Panc1 (cell line): Measurements from ENCODE around the gene DZIP1.

Source experiments
- CTCF ChIP-seq: fragments of 450-650 bp; IDR thresholded peaks from 2 replicates; pipeline ENCODE4 v1.5.1; 2017; ENCODE audit warnings: mild to moderate bottlenecking
- POLR2AphosphoS5 ChIP-seq: IDR thresholded peaks from 2 replicates; pipeline ENCODE4 v1.6.1; 2012; ENCODE audit warnings: mild to moderate bottlenecking, low read depth, low read length, moderate library complexity
- REST ChIP-seq, 2 experiments: IDR thresholded peaks; 2 replicates each; pipeline ENCODE4 v1.6.1; 2011 to 2012; ENCODE audit warnings: low read depth in 2 of 2, control low read depth in 1 of 2, low read length in 1 of 2, mild to moderate bottlenecking in 1 of 2, moderate library complexity in 1 of 2; ENCODE audit not compliant: insufficient read depth in 1 of 2
- SIN3A ChIP-seq: IDR thresholded peaks from 2 replicates; pipeline ENCODE4 v1.6.1; 2012; ENCODE audit warnings: low read depth, mild to moderate bottlenecking, low read length, moderate library complexity, borderline replicate concordance; ENCODE audit not compliant: insufficient read depth

GRCh38 chr13:95677564-95678266 is 33.2 kb upstream of the DZIP1 start:
- no peak for TF ChIP-seq CTCF
- no peak for TF ChIP-seq POLR2AphosphoS5
- TF ChIP-seq SIN3A, result no peak
- TF ChIP-seq REST (IDR thresholded peaks at IDR 0.05; ENCODE audit: insufficient read depth in 1 of 2, low read depth in 2 of 2, low read length in 1 of 2), result no peak
